Breast epithelium (tissue), 4 donors: ENCODE measurements around the gene NEK6. TPM values are rescaled to one million over a fixed set of nuclear protein-coding genes. Genes with fewer than 3 reads are reported as not detected.

Experiments
- DNase-seq, 2 donors: peaks; one replicate each; pipeline ENCODE4 v3.0.0-alpha.2; 2019; ENCODE audit warnings: low spot score in 2 of 2
- H3K27ac ChIP-seq, 2 donors: fragments of 200-600 bp; sonication (generic) in 1 of 2; one replicate each; pipeline ENCODE4 v1.5.1; 2016 to 2019; ENCODE audit warnings: mild to moderate bottlenecking in 1 of 2
- H3K27me3 ChIP-seq, 2 donors: fragments of 200-600 bp; sonication (generic) in 1 of 2; one replicate each; pipeline versions ENCODE4 v1.5.1 to v1.6.0; 2017 to 2019; ENCODE audit warnings: control low read depth in 1 of 2, mild to moderate bottlenecking in 1 of 2
- H3K36me3 ChIP-seq: fragments of 200-600 bp; one replicate; pipeline ENCODE4 v1.5.1; 2019
- H3K4me1 ChIP-seq, 2 donors: fragments of 200-600 bp; sonication (generic); one replicate each; pipeline ENCODE4 v1.5.1; 2016 to 2019; ENCODE audit warnings: control low read depth in 1 of 2
- H3K4me3 ChIP-seq, 3 donors: fragments of 200-600 bp; sonication (generic); 1 replicate in 2 of 3; 2 replicates in 1 of 3; pipeline ENCODE4 v1.5.1; 2016 to 2019; ENCODE audit warnings: mild to moderate bottlenecking in 3 of 3, moderate library complexity in 2 of 3
- H3K9me3 ChIP-seq, 2 donors: fragments of 200-600 bp; sonication (generic) in 1 of 2; one replicate each; pipeline ENCODE4 v1.5.1; 2016 to 2019; ENCODE audit warnings: control low read depth in 1 of 2
- POLR2A ChIP-seq: fragments of 450-650 bp; IDR thresholded peaks from one replicate; pipeline ENCODE4 v1.6.1; 2016; ENCODE audit warnings: antibody characterized with exemption, mild to moderate bottlenecking, moderate library complexity
- POLR2AphosphoS5 ChIP-seq, 3 donors: sonication (generic); formaldehyde crosslinking; IDR thresholded peaks; one replicate each; pipeline ENCODE4 v1.6.1; 2017; ENCODE audit warnings: antibody characterized with exemption in 3 of 3
- intact Hi-C: fragments of 100-400 bp; cut with DNase I; formaldehyde crosslinking; loops from one replicate; pipeline ENCODE4 v1.15.1; 2023; ENCODE audit warnings: low total_unique reads
- total RNA-seq, 3 donors: library from RNA; depleted of rRNA; stranded (reverse); fragments of >200 nt; gene quantifications; one replicate each; pipeline ENCODE4 v1.1.0, GENCODE V29; 2016
- TF ChIP-seq, protein P1 (sequence below), 3 donors: fragments of 450-650 bp; IDR thresholded peaks; one replicate each; pipeline ENCODE4 v1.5.1; 2016 to 2017; ENCODE audit warnings: antibody characterized with exemption in 3 of 3, mild to moderate bottlenecking in 3 of 3, moderate library complexity in 3 of 3

NEK6 gene
- total RNA-seq, 3 donors from 2014 or later, result 17.8 to 31.5 (median 22.2) TPM

DNA sequence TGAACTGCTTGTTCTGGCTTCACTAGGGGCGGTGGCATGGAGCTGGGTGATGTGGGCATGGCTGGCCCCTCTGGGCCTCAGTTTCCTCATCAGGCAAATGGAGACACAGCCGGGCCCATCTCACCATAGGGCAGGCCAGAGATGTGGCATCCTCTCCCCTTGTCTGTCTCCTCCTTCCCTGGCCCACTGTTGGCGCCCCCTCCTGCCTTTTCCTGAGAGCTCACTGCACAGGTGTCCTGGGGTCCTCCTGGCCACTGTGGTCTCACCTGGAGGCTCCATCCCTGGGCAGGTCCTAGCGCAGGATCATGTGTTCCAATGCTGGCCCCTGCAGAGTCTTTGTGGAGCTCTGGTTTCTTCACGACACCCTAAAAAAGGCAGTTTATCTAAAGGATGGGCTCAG lies 53.5 kb downstream of the NEK6 start:
- H3K9me3 ChIP-seq, result no peaks in the 10 kb centered on the region
- intact Hi-C loops, result loop anchor here (10.0 kb wide), 1 partner anchor 186 kb away; no protein-coding TSS in a partner anchor
- no peaks in the 10 kb centered on the region for H3K4me1 ChIP-seq
- no peaks in the 10 kb centered on the region for H3K27me3 ChIP-seq
- DNase-seq, result no peak
- TF ChIP-seq, protein P1, sequence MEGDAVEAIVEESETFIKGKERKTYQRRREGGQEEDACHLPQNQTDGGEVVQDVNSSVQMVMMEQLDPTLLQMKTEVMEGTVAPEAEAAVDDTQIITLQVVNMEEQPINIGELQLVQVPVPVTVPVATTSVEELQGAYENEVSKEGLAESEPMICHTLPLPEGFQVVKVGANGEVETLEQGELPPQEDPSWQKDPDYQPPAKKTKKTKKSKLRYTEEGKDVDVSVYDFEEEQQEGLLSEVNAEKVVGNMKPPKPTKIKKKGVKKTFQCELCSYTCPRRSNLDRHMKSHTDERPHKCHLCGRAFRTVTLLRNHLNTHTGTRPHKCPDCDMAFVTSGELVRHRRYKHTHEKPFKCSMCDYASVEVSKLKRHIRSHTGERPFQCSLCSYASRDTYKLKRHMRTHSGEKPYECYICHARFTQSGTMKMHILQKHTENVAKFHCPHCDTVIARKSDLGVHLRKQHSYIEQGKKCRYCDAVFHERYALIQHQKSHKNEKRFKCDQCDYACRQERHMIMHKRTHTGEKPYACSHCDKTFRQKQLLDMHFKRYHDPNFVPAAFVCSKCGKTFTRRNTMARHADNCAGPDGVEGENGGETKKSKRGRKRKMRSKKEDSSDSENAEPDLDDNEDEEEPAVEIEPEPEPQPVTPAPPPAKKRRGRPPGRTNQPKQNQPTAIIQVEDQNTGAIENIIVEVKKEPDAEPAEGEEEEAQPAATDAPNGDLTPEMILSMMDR (IDR thresholded peaks at IDR 0.05), result no peak
- TF ChIP-seq POLR2A (no peak), POLR2AphosphoS5 (IDR thresholded peaks at IDR 0.05) (no peak)
- H3K4me3 ChIP-seq, result no peak overlapping the region
- H3K36me3 ChIP-seq, result peaks cover 8% of the 10 kb centered on the region
- H3K27ac ChIP-seq, result no peak overlapping the region

DNA sequence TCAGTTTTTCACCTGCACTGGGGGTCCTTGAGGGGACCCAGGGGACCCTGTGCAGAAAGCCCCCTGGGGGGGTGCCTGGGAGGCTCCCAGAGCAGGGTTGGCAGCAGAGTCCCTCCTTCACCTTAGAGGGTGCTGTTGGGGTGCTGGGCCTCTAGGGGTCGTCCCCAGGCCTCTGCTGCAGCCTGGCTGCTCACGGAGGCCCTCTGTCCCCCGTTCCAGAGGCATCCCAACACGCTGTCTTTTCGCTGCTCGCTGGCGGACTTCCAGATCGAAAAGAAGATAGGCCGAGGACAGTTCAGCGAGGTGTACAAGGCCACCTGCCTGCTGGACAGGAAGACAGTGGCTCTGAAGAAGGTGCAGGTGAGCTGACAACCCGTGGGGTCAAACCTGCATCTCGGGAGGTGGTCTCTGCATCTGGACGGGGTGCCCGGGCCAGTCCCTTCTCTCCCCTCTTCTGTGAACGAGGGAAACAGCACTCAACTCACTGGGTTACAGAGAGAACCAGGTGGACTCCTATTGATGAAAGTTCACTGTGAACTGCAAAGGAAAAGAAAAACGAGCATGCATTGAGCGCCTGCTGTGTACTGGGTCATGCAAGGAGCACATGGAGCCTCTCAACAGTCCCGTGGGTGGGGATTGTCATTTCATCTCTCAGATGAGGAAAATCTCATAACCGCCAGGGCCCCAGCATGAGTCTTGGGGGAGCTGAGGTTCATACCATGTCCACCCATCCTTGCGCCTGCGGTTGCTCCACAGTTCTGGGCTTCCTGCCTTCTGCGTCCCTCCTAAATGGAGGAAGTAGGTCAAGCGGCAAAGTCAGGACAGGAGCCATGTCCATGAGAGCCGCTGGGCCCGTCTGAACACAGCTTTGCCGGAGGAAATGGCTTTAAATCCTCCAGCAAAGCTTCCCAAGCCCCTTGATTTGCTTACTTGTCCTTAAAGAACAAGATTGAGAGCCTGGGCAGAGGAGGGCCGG lies 54.8 kb downstream of the NEK6 start:
- no peak for DNase-seq
- intact Hi-C loops, result loop anchor here (10.0 kb wide), 1 partner anchor 188 kb away; no protein-coding TSS in a partner anchor
- Histone ChIP-seq H3K9me3 (no peaks in the 10 kb centered on the region), H3K4me1 (no peaks in the 10 kb centered on the region), H3K27me3 (no peaks in the 10 kb centered on the region), H3K36me3 (peaks cover 8% of the 10 kb centered on the region), H3K4me3 (no peak overlapping the region), H3K27ac (no peak overlapping the region)
- TF ChIP-seq POLR2A (no peak), POLR2AphosphoS5 (IDR thresholded peaks at IDR 0.05) (no peak)
- TF ChIP-seq, protein P1 (IDR thresholded peaks at IDR 0.05), result no peak

DNA sequence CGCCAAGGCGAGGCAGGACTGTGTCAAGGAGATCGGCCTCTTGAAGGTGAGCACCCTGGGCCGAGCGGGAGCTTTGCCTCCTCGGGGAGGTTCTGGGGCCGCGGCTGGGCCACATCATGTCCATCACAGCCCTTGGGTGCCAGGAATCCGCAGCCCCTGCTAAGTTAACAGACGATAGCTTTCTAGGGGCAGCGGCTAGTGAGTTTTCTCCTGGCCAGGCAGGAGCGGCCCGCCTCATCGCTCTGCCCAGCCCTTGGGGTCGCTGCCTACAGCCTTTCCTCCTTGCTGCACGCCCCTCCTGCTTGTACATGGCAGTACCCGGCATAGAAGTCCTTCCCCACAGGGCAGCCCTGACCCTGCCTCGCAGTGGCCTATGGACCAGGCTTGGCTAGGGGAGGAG lies 56.2 kb downstream of the NEK6 start:
- H3K9me3 ChIP-seq, result no peaks in the 10 kb centered on the region
- TF ChIP-seq POLR2A (no peak), POLR2AphosphoS5 (IDR thresholded peaks at IDR 0.05) (no peak)
- TF ChIP-seq, protein P1 (IDR thresholded peaks at IDR 0.05), result no peak
- DNase-seq, result no peak
- no peaks in the 10 kb centered on the region for H3K4me1 ChIP-seq
- H3K36me3 ChIP-seq, result peaks cover 8% of the 10 kb centered on the region
- intact Hi-C loops, result loop anchor here (10.0 kb wide), 1 partner anchor 189 kb away; no protein-coding TSS in a partner anchor
- no peaks in the 10 kb centered on the region for H3K27me3 ChIP-seq
- H3K27ac ChIP-seq, result no peak overlapping the region
- no peak overlapping the region for H3K4me3 ChIP-seq

DNA sequence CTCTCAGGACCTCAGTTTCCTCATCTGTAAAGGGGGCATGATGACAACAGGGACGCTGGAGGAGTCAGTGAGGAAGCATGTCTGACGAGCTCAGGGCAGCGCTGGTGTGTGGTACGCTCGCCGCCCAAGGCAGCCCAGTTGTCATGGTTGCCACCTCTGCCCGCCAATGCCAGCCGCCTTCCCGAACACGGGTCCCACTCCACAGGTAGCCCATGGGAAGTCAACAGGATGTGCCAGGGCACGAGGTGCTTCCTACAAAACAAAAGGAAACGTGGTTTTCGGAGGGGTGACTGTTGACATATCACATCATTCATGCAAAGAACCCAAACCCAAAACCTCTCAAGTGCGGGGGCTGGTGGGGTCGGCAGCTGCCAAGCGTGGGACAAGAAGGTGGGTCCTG lies 58.1 kb downstream of the NEK6 start:
- Histone ChIP-seq H3K27me3 (no peaks in the 10 kb centered on the region), H3K4me1 (no peaks in the 10 kb centered on the region), H3K27ac (no peak overlapping the region), H3K36me3 (peaks cover 8% of the 10 kb centered on the region), H3K4me3 (no peak overlapping the region), H3K9me3 (no peaks in the 10 kb centered on the region)
- TF ChIP-seq, protein P1 (IDR thresholded peaks at IDR 0.05), result no peak
- TF ChIP-seq POLR2AphosphoS5 (IDR thresholded peaks at IDR 0.05) (no peak), POLR2A (no peak)
- intact Hi-C loops, result loop anchor here (10.0 kb wide), 1 partner anchor 191 kb away; no protein-coding TSS in a partner anchor
- no peak for DNase-seq
